GM13976 (cell line): Measurements from ENCODE around the gene THAP5.

Experiments used
- DNase-seq: peaks from one replicate; pipeline ENCODE4 v3.0.0; 2012; ENCODE audit warnings: low spot score
- in situ Hi-C: fragments of 300-500 bp; cut with MboI; formaldehyde crosslinking; loops from one replicate; pipeline ENCODE4 v1.12.0; 2022; ENCODE audit warnings: low sequenced_read_pairs, mixed read lengths, inconsistent platforms; ENCODE audit not compliant: unreplicated experiment
- TF ChIP-seq, protein P1 (sequence below): IDR thresholded peaks from 2 replicates; pipeline ENCODE4 v1.5.1; 2012; ENCODE audit warnings: borderline replicate concordance, mild to moderate bottlenecking; ENCODE audit not compliant: insufficient read depth; ENCODE audit errors: extremely low read depth, missing control alignments, control extremely low read depth

THAP5 gene

DNA sequence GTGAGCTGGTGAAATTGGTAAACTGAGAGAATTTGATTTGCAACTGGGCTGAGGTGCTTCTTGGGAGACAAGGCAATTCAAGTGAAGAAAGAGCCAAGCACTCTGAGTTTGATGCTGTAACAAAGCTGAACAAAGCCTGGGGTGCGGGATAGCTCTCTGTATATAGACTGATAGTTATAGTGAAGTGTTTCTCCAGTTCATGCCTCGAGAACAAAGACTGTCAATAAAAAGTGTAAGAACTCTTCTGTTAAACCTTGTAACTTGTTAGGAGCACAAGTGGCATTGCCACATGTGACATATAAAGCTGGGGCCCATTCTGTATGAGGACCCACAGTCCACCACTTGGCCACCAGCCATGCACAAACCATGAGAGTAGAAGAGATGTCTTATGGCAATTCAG lies 32.3 kb downstream of the THAP5 start:
- TF ChIP-seq, protein P1, sequence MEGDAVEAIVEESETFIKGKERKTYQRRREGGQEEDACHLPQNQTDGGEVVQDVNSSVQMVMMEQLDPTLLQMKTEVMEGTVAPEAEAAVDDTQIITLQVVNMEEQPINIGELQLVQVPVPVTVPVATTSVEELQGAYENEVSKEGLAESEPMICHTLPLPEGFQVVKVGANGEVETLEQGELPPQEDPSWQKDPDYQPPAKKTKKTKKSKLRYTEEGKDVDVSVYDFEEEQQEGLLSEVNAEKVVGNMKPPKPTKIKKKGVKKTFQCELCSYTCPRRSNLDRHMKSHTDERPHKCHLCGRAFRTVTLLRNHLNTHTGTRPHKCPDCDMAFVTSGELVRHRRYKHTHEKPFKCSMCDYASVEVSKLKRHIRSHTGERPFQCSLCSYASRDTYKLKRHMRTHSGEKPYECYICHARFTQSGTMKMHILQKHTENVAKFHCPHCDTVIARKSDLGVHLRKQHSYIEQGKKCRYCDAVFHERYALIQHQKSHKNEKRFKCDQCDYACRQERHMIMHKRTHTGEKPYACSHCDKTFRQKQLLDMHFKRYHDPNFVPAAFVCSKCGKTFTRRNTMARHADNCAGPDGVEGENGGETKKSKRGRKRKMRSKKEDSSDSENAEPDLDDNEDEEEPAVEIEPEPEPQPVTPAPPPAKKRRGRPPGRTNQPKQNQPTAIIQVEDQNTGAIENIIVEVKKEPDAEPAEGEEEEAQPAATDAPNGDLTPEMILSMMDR: no peak
- DNase-seq: no peak
- in situ Hi-C loops: no loop called here

DNA sequence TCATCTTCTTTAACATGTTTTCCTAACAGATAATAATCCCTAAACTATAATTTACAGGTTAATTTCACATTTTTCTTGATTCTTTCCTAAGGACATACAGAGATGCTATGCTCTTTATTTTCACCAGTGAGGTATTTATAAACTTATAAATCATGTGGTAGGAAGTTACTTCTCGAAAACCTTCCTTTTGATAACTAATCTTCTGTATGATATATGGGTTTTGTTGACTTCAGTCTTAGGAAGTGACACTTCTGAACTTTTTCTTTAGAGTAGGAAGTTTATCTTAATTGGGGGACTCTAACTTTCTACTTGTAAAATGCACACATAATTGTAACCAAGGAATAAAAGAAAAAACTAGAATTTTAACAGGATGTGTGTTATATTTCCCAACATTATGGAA lies 33.8 kb downstream of the THAP5 start:
- no peak for DNase-seq
- in situ Hi-C loops: no loop called here
- TF ChIP-seq, protein P1: no peak

DNA sequence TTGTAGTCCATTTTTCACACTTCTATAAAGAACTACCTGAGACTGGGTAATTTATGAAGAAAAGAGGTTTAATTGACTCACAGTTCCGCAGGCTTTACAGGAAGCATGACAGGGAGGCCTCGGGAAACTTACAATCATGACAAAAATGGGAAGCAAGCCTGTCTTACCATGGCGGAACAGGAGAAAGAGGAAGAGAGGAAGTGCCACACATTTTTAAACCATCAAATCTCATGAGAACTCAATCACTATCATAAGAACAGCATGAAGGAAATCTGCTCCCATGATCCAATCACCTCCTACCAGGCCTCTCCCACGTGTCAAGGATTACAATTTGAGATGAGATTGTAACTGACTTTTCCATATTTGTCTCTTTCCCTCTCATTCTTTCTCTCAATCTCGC lies 34.2 kb downstream of the THAP5 start:
- in situ Hi-C loops: no loop called here
- TF ChIP-seq, protein P1: no peak
- no peak for DNase-seq

DNA sequence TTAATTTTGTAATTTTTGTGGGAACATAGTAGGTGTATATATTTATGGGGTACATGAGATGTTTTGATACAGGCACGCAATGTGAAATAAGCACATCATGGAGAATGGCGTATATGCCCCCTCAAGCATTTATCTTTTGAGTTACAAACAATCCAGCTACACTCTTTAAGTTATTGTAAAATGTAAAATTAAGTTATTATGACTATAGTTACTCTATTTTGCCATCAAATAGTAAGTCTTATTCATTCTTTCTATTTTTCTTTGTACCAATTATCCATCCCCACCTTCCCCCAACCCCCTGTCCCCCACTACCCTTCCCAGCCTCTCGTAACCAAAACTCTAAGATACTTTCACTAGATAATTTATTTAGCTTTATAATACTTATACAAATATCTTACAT lies 35.8 kb downstream of the THAP5 start:
- TF ChIP-seq, protein P1: no peak
- in situ Hi-C loops: no loop called here
- DNase-seq: no peak

DNA sequence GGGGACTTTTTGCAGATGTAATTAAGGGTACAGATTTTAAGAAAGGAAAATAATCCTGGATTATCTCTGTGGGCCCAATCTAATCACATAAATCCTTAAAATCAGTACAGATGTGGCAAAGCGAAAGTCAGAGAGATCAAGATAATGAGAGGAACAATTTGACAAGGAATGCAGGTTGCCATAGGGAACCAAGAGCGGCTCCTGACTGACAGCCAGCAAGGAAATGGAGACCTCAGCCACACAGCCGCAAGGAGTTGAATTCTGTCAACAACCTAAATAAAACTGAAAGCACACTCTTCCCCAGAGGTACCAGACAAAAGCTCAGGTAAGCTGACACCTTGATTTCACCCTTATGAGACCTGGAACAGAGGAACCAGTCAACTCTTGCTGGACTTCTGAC lies 40.2 kb downstream of the THAP5 start:
- TF ChIP-seq, protein P1: no peak
- DNase-seq: no peak
- in situ Hi-C loops: no loop called here

GRCh38 chr7:108528183-108528712 lies 41.3 kb downstream of the THAP5 start:
- TF ChIP-seq, protein P1: no peak
- DNase-seq: no peak
- in situ Hi-C loops: no loop called here

DNA sequence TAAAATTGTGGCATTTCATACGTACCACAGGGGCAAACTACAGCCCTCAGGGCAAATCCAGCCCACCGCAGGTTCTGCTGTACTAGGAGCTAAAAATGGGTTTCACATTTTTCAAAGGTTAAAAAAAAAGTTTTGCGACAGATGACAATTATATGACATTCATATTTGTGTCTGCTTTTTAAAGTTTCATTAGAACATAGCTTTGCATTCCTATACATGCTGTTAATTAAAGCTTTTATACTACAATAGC lies 42.8 kb downstream of the THAP5 start:
- DNase-seq: no peak
- TF ChIP-seq, protein P1: no peak
- in situ Hi-C loops: no loop called here
